Naive B cell (primary cell): Measurements from ENCODE around the gene DIP2C. TPM values are rescaled to one million over a fixed set of nuclear protein-coding genes. Genes with fewer than 3 reads are reported as not detected.
"Not testable (repeated sequence)": the region's sequence is repeated elsewhere in the genome, so short reads cannot be mapped to it uniquely, and the experiment has no call there.

Source experiments
- ATAC-seq, 2 donors: fragments of 150-1000 bp; cut with Tn5 transposase; 2 replicates each; pipeline ENCODE4 v1.10.0; 2021; ENCODE audit warnings: low read depth in 2 of 2, mild to moderate bottlenecking in 2 of 2, moderate library complexity in 2 of 2
- DNase-seq: peaks from one replicate; pipeline ENCODE4 v3.0.0; 2022
- H3K27ac Mint-ChIP-seq, 6 donors: one replicate each; pipeline ENCODE4 v1.8.0; 2020 to 2022; ENCODE audit warnings: mild to moderate bottlenecking in 6 of 6, mixed read lengths in 6 of 6, moderate library complexity in 5 of 6, inconsistent platforms in 2 of 6
- H3K27me3 Mint-ChIP-seq, 3 donors: one replicate each; pipeline ENCODE4 v1.8.0; 2021 to 2022; ENCODE audit warnings: mixed read lengths in 3 of 3, mild to moderate bottlenecking in 1 of 3
- H3K36me3 Mint-ChIP-seq, 2 donors: one replicate each; pipeline ENCODE4 v1.8.0; 2020 to 2022; ENCODE audit warnings: mixed read lengths in 2 of 2, inconsistent platforms in 1 of 2, mild to moderate bottlenecking in 1 of 2
- H3K4me1 Mint-ChIP-seq, 3 donors: one replicate each; pipeline ENCODE4 v1.8.0; 2020 to 2022; ENCODE audit warnings: mixed read lengths in 3 of 3, inconsistent platforms in 1 of 3, mild to moderate bottlenecking in 1 of 3, moderate library complexity in 1 of 3
- H3K4me3 Mint-ChIP-seq, 8 donors: one replicate each; pipeline ENCODE4 v1.8.0; 2020 to 2022; ENCODE audit warnings: mild to moderate bottlenecking in 8 of 8, mixed read lengths in 8 of 8, moderate library complexity in 8 of 8, inconsistent platforms in 2 of 8
- H3K9me3 Mint-ChIP-seq, 7 donors: one replicate each; pipeline ENCODE4 v1.8.0; 2020 to 2022; ENCODE audit warnings: mixed read lengths in 7 of 7, mild to moderate bottlenecking in 5 of 7, inconsistent platforms in 2 of 7, moderate library complexity in 1 of 7
- polyA plus RNA-seq, 6 donors: library from polyadenylated mRNA; unstranded; fragments of 300-500 nt; fragmentation: Illumina TruSeq; gene quantifications; one replicate each; pipeline ENCODE4 v1.2.3, GENCODE V29; 2021; ENCODE audit warnings: low read depth in 6 of 6

The DIP2C gene
- polyA plus RNA-seq, 6 donors from 2014 or later, result 0.36 to 1.7 (median 0.78) TPM; not detected in 1

DNA sequence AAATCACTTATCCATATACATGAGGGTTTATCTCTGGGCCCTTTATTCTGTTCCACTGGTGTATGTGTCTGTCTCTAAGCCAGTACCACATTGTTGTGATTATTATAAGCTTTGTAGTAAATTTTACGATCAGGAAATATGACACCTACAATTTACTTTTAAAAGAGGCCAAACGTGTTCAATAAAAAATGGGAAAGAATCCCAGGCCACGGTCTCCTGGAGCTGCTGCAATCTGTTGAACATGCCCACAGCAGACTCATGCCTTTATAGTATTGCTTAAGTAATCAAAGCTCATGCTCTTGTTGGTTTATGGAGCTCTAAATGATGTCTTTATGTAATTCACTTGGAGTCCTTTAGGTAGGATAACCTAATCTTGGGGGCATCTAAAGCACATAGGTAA is 281.2 kb downstream of the DIP2C start:
- Mint-ChIP-seq H3K9me3 (no peaks in the 10 kb centered on the region), H3K36me3 (peaks cover 0 to 8% of the 10 kb centered on the region in 2 donors), H3K27ac (no peak overlapping the region), H3K4me1 (no peaks in the 10 kb centered on the region), H3K4me3 (no peak overlapping the region), H3K27me3 (peaks cover 7 to 17% (median 15%) of the 10 kb centered on the region in 3 donors)
- ATAC-seq (no peak), DNase-seq (no peak)

DNA sequence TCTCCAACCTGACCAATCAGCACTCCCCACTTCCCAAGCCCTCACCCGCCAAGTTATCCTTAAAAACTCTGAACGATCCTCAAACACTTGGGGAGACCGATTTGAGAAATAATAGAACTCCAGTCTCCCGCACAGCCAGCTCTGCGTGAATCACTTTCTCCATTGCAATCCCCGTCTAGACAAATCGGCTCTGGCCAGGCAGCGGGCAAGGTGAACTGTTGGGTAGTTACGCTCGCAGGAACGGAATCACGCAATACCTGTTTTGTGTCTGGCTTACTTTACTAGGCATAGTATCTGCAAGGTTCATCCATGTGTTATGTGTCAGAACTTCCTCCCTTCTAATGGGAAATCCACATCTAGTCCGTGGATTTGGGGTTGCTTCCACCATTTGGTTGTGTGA is 282.5 kb downstream of the DIP2C start:
- peak overlapping the region in 1 of 6 donors; percentile 13 for H3K27ac Mint-ChIP-seq
- ATAC-seq (no peak), DNase-seq (no peak)
- H3K27me3 Mint-ChIP-seq, result peaks cover 7 to 17% (median 15%) of the 10 kb centered on the region in 3 donors
- no peaks in the 10 kb centered on the region for H3K4me1 Mint-ChIP-seq
- H3K9me3 Mint-ChIP-seq, result no peaks in the 10 kb centered on the region
- no peak overlapping the region for H3K4me3 Mint-ChIP-seq
- peaks cover 0 to 5% of the 10 kb centered on the region in 2 donors for H3K36me3 Mint-ChIP-seq

DNA sequence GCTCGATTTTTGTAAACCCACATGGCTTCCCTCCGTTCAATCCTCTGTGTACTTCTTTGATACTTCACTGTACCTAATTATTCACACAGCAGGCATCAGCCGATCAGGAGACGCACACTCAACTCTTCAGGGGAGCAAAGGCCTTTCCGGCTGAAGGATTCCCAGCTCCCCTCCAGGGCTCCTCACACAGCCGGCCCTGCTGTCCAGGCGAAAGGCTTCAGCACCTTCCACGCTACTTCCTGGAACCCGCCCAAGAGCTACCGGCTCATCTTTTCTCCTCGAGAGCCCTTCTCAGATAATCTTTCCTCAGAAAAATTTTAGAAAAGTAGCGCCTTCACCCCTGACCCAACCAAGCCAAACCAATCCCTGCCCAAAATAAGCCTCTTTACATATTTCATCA is 283.8 kb downstream of the DIP2C start:
- DNase-seq (no peak), ATAC-seq (no peak)
- Mint-ChIP-seq H3K4me3 (no peak overlapping the region), H3K4me1 (no peaks in the 10 kb centered on the region), H3K27ac (no peak overlapping the region), H3K9me3 (no peaks in the 10 kb centered on the region), H3K27me3 (peaks cover 7 to 17% (median 15%) of the 10 kb centered on the region in 3 donors), H3K36me3 (peaks cover 0 to 1% of the 10 kb centered on the region in 2 donors)

DNA sequence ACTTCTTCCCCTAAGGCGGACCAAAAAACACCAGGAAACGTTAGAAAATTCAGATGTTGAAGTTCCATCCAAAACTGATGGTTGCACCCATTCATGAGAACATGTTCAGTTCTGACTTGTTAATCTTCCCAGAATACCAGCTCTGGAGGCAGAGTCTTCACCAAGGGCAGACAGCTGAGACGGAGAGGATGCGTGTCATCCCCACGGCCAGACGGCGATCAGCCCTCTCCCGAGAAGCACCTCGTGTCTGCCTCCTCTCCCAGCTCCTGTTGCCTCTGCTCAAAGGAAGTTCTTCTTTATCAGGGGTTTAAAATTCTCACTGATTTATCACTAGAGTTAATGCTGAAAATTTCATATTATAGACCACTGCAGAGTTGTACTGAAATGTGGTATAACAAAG is 284.5 kb downstream of the DIP2C start:
- Mint-ChIP-seq H3K9me3 (no peaks in the 10 kb centered on the region), H3K27me3 (peaks cover 7 to 17% (median 15%) of the 10 kb centered on the region in 3 donors), H3K4me3 (no peak overlapping the region), H3K27ac (no peak overlapping the region), H3K4me1 (no peaks in the 10 kb centered on the region), H3K36me3 (no peaks in the 10 kb centered on the region)
- DNase-seq (no peak), ATAC-seq (no peak)

DNA sequence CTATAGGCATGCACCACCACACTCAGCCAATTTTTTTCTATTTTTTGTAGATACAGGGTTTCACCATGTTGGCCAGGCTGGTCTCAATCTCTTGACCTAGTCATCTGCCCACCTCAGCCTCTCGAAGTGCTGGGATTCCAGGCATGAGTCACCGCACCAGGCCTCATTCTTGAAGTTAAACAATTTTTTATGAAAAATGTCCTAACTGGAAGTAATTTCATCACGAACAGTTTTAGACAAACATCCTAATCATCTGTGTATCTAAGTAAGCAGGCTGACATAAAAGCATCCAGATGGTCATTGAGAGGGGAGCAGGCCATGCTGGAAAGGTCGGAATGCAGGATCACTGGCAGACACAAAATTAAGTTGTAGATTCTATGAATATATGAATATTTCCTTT is 285.1 kb downstream of the DIP2C start:
- H3K27me3 Mint-ChIP-seq, result peaks cover 7 to 17% (median 15%) of the 10 kb centered on the region in 3 donors

DNA sequence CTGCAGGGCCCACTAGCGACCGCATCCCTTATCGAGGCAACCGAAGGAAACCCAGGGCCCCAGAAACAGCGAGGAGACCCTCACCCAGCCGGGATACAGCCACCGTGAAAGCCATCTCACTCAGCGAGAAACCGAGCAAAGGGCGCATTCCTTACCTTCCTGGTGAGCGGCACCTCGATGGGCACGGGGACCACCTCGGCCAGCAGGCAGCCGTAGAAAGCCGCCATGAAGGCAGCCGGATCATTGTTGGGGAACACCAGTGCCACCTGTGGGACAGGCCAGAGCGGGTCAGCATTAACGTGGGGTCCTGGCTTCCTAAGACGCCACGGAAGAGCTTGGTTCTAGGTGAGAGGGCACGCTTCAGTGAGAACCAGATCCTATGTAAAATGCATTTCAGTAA is 290.5 kb downstream of the DIP2C start:
- Mint-ChIP-seq H3K27me3 (no peaks in the 10 kb centered on the region), H3K9me3 (no peaks in the 10 kb centered on the region), H3K4me3 (no peak overlapping the region), H3K4me1 (peaks cover 3 to 13% (median 6%) of the 10 kb centered on the region in 3 donors), H3K27ac (peak overlapping the region in 1 of 6 donors; percentile 37), H3K36me3 (no peaks in the 10 kb centered on the region)
- no peak for DNase-seq
- ATAC-seq, result no peak

More for the DNA sequence above, 285.1 kb downstream of the DIP2C start:
- no peaks in the 10 kb centered on the region for H3K4me1 Mint-ChIP-seq
- H3K36me3 Mint-ChIP-seq, result no peaks in the 10 kb centered on the region
- no peak overlapping the region for H3K4me3 Mint-ChIP-seq
- no peaks in the 10 kb centered on the region for H3K9me3 Mint-ChIP-seq
- H3K27ac Mint-ChIP-seq, result no peak overlapping the region
- DNase-seq, result no peak
- ATAC-seq, result no peak

DNA sequence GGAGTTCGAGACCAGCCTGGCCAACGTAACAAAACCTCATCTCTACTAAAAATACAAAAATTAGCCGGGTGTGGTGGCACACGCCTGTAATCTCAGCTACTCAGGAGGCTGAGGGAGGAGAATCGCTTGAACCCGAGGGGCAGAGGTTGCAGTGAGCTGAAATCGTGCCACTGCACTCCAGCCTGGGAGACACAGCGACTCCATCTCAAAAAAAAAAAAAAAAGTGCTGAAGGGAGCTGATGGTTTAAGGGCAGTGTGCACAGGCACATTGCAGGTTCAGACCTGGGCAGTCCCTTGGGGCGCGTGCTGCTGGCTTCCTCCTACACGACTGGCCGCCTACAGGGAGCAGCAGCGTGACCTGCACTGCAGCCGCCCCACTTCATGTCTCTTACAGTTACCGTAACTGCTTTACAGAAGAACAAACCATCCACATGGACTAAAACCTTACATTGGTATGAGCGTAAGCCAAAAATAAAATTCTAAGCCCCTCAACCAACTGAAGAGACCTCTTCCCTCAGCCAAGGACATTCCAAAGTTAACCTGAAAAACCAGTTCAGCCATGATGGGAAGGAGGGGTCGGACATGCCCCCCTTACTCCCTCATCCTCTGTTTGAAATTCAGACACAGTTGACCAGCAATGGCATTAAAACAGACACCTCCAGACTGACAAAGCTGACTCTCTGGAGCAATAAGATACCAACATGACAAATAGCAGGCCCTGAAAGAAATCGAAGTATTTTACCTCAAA is 292.0 kb downstream of the DIP2C start:
- DNase-seq (no peak), ATAC-seq (no peak)
- H3K9me3 Mint-ChIP-seq, result no peaks in the 10 kb centered on the region
- H3K4me3 Mint-ChIP-seq, result peak overlapping the region in 1 of 8 donors; percentile 44
- no peaks in the 10 kb centered on the region for H3K36me3 Mint-ChIP-seq
- peaks cover 5 to 14% (median 6%) of the 10 kb centered on the region in 3 donors for H3K4me1 Mint-ChIP-seq
- no peak overlapping the region for H3K27ac Mint-ChIP-seq
- H3K27me3 Mint-ChIP-seq, result peaks cover 0 to 3% (median 0%) of the 10 kb centered on the region in 3 donors

DNA sequence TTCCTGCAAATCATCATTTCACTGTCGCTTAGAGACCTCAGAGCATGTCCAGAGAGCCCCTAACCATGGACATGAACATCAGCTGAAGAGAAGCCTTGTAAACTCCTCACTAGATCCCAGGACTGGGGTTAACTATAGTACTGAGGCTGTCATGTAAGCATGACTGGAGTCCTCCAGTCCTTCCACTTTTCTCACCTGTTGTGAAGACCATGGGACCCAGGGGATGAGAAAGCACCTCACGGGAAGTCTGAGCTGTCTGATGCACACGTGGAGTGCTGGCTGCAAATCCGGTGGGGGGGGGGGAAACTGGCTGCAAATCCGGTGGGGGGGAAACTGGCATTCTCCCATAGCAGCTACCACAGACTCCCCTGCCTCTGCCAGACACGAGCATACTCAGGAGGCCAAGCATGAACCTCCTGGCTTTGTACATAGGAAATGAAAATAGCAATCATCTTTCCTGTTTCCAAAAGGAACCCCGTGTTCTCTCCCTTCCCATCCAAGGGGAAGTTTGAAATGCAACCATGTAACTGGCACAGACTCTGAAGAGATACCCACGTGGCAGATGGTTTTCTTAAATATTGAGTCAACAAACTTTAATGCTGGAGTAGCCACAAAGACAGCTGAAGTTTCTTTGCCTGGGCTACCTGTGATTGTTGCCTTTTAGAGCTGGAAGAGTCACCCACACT is 292.8 kb downstream of the DIP2C start:
- no peak for DNase-seq
- Mint-ChIP-seq H3K27ac (peak overlapping the region in 1 of 6 donors; percentile 37), H3K27me3 (peaks cover 0 to 4% (median 0%) of the 10 kb centered on the region in 3 donors), H3K4me3 (no peak overlapping the region), H3K4me1 (peaks cover 5 to 14% (median 6%) of the 10 kb centered on the region in 3 donors), H3K36me3 (no peaks in the 10 kb centered on the region), H3K9me3 (no peaks in the 10 kb centered on the region)
- ATAC-seq, result no peak

DNA sequence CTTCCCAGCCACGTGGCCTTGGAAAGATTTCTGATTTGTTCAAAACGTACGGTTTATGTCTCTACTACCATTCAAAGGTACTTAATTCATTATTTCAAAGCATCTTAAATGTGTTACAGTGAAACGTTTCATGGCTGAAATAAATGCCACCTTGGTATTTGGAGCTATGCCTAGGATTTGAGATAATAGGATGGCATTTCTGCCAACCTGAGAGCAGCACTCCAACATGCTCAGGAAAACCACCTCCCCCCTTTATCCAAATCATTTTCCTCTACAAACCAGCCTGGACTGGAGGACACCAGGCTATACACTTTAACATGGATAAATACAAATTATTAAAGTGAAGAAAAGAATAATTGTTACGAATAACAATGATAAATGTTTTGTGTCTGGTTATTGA is 293.4 kb downstream of the DIP2C start:
- Mint-ChIP-seq H3K4me1 (peaks cover 5 to 14% (median 6%) of the 10 kb centered on the region in 3 donors), H3K9me3 (no peaks in the 10 kb centered on the region), H3K27ac (no peak overlapping the region), H3K4me3 (no peak overlapping the region), H3K27me3 (peaks cover 0 to 4% (median 0%) of the 10 kb centered on the region in 3 donors), H3K36me3 (no peaks in the 10 kb centered on the region)
- DNase-seq, result no peak
- ATAC-seq, result no peak

DNA sequence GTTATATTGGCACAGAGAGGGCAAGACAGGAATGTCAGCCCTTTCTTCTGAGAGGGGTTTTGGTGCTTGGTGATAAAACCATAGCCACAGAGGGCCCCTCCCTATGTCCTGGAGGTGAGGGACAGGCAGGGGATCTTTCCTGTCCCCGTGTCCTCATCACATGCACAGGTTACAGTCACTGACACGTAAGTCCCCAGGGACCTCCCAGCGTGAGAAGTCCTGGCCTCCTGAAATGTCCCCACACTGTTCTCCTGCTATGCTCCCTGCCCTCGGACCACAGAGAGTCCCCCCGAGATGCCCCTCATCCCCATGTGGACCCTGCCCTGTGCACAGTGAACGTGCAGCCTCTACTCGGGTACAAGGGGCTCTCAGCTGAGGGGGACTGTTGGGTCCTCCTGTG is 293.8 kb downstream of the DIP2C start:
- no peak for ATAC-seq
- Mint-ChIP-seq H3K27ac (no peak overlapping the region), H3K27me3 (peaks cover 0 to 4% (median 0%) of the 10 kb centered on the region in 3 donors), H3K9me3 (no peaks in the 10 kb centered on the region), H3K4me1 (peaks cover 5 to 14% (median 6%) of the 10 kb centered on the region in 3 donors), H3K36me3 (no peaks in the 10 kb centered on the region), H3K4me3 (no peak overlapping the region)
- DNase-seq, result no peak

DNA sequence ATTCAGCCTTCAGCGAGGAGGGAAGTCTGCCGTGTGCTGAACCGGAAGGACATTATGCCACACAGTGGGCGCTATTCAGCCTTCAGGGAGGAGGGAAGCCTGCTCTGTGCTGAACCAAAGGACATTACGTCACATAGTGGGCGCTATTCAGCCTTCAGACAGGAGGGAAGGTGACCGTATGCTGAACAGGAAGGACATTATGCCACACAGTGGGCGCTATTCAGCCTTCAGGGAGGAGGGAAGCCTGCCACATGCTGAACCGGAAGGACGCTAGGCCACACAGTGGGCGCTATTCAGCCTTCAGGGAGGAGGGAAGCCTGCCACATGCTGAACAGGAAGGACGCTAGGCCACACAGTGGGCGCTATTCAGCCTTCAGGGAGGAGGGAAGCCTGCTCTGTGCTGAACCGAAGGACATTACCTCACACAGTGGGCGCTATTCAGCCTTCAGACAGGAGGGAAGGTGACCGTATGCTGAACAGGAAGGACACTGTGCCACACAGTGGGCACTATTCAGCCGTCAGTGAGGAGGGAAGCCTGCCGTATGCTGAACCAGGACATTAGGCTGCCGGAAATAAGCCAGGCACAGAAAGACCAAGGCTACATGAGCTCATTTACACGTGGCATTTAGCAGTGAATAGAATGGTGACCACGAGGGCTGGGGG is 294.9 kb downstream of the DIP2C start:
- H3K9me3 Mint-ChIP-seq, DNase-seq, H3K36me3 Mint-ChIP-seq, H3K27me3 Mint-ChIP-seq, ATAC-seq: not testable (repeated sequence)
- peak overlapping the region in 1 of 8 donors; percentile 22 for H3K4me3 Mint-ChIP-seq
- H3K4me1 Mint-ChIP-seq, result peaks cover 5 to 14% (median 6%) of the 10 kb centered on the region in 3 donors
- peak overlapping the region in 1 of 6 donors; percentile 23 for H3K27ac Mint-ChIP-seq

DNA sequence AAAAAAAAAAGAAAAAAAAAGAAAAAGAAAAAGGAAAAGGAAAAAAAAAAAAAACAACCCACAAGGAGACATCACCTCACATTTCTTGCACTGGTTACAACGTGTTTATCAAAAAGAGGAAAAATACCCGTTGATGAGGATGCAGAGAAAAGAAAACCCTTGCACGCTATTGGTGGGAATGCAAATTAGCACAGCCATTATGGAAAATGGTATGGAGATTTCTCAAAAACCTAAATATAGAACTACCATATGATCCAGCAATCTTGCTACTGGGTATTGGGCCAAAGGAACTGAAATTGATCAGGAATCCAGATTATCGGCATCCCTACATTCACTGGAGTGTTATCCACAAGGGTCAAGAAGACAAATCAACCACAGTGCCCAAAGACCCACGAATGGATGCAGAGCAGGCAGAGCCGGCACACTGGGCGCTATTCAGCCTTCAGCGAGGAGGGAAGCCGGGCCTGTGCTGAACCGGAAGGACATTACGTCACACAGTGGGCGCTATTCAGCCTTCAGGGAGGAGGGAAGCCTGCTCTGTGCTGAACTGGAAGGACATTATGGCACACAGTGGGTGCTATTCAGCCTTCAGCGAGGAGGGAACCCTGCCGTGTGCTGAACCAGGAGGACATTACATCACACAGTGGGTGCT is 295.6 kb downstream of the DIP2C start:
- no peaks in the 10 kb centered on the region for H3K36me3 Mint-ChIP-seq
- peaks cover 0 to 4% (median 0%) of the 10 kb centered on the region in 3 donors for H3K27me3 Mint-ChIP-seq
- peak overlapping the region in 1 of 8 donors; percentile 22 for H3K4me3 Mint-ChIP-seq
- ATAC-seq (no peak), DNase-seq (no peak)
- peak overlapping the region in 4 of 6 donors; percentile 5 to 84 (median 52) for H3K27ac Mint-ChIP-seq
- peaks cover 5 to 14% (median 8%) of the 10 kb centered on the region in 3 donors for H3K4me1 Mint-ChIP-seq
- no peaks in the 10 kb centered on the region for H3K9me3 Mint-ChIP-seq

DNA sequence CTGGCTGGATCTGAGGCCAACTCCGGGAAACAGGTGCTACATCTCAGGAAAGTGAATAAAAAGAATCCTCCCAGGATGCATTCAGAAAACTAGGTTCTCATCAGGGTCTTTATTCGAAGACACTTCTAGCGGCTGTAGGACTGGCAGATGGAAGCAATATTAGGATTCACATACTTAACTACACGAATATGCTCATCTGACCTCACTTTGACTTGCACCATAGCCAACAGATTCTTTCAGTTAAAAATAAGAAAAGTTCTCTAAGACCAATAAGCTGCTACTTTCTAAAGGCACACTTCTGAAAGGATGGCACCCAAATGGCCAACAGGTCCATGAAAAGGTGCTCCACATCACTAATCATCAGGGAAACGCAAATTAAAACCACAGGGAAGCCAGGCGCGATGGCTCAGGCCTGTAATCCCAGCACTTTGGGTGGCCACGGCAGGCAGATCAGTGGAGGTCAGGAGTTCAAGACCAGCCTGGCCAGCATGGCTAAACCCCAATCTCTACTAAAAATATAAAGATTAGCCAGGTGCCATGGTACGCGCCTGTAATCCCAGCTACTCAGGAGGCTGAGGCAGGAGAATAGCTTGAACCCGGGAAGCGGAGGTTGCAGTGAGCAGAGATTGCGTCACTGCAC is 296.2 kb downstream of the DIP2C start:
- Mint-ChIP-seq H3K27ac (no peak overlapping the region), H3K4me1 (peaks cover 5 to 17% (median 11%) of the 10 kb centered on the region in 3 donors), H3K4me3 (no peak overlapping the region), H3K36me3 (no peaks in the 10 kb centered on the region), H3K27me3 (peaks cover 0 to 4% (median 0%) of the 10 kb centered on the region in 3 donors), H3K9me3 (no peaks in the 10 kb centered on the region)
- DNase-seq, result no peak
- no peak for ATAC-seq
